Ishikawa (cell line): Measurements from ENCODE around the gene FGF1.

Source experiments
- CEBPB ChIP-seq: IDR thresholded peaks from 2 replicates; pipeline ENCODE4 v1.6.1; 2012
- CREB1 ChIP-seq: IDR thresholded peaks from 2 replicates; pipeline ENCODE4 v1.6.1; 2012; ENCODE audit warnings: low read depth
- EP300 ChIP-seq: IDR thresholded peaks from 2 replicates; pipeline ENCODE4 v1.6.1; 2012; ENCODE audit warnings: borderline replicate concordance
- MAX ChIP-seq: IDR thresholded peaks from 2 replicates; pipeline ENCODE4 v1.6.1; 2012
- RAD21 ChIP-seq: IDR thresholded peaks from 2 replicates; pipeline ENCODE4 v1.6.1; 2012; ENCODE audit warnings: low read depth
- REST ChIP-seq: IDR thresholded peaks from 2 replicates; pipeline ENCODE4 v1.6.1; 2012; ENCODE audit warnings: low read depth, mild to moderate bottlenecking
- TAF1 ChIP-seq: IDR thresholded peaks from 2 replicates; pipeline ENCODE4 v1.6.1; 2012; ENCODE audit warnings: low read depth, mild to moderate bottlenecking
- TCF12 ChIP-seq: IDR thresholded peaks from 2 replicates; pipeline ENCODE4 v1.6.1; 2012; ENCODE audit warnings: low read depth
- USF1 ChIP-seq: IDR thresholded peaks from 2 replicates; pipeline ENCODE4 v1.6.1; 2012

GRCh38 chr5:142668336-142668735, 17.6 kb downstream of the FGF1 start:
- TF ChIP-seq MAX (no peak), CEBPB (no peak), EP300 (no peak), REST (no peak), TCF12 (no peak), CREB1 (no peak), USF1 (no peak), RAD21 (no peak), TAF1 (no peak)
